COLO668 (cell line): ENCODE data around the gene PCGF5.
"Not testable (repeated sequence)": the region's sequence is repeated elsewhere in the genome, so short reads cannot be mapped to it uniquely, and the experiment has no call there.

ENCODE experiments used
- DNase-seq: peaks from one replicate; lab custom pipeline; 2025; ENCODE audit not compliant: unreplicated experiment; lab: John Stamatoyannopoulos, UW

Gene PCGF5

DNA sequence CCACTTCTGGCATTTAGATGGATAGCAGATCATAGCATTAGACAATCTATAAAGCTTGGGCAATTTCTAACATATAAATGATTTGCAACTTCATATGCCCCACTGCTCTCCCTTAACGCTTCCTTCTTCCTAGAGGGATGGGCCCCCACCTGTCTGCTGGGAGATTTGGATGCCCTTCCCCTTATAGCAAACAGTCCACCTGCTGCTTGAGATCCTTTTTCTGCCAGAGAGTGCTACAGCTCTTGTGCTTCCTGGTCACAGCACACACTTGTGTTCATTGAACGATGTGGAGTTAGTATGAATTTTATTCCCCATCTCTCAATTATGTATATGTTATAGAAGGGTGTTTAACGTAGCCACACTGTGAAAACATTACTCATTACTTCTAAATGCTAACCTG lies 10.4 kb upstream of the PCGF5 start:
- DNase-seq = peak; percentile 51

DNA sequence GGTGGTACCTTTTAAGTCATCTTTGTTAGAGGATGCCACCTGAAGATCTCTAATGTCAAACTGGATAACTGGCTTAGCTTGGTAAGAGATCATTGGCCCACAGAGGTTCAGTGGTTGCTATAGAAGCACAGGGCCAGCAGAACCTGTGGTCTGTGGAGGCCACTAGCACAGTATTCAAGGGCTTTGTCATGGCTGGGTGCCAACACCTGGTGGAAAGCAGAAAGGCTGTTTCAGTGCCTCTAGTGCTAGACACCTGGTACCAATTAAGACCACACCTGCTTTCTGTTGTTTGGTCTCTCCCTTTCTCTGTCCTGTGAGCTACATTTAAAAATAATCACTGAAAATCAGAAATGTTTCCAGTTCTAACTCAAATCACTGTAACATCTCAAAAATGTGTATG lies 10.0 kb upstream of the PCGF5 start:
- DNase-seq = peak; percentile 96

DNA sequence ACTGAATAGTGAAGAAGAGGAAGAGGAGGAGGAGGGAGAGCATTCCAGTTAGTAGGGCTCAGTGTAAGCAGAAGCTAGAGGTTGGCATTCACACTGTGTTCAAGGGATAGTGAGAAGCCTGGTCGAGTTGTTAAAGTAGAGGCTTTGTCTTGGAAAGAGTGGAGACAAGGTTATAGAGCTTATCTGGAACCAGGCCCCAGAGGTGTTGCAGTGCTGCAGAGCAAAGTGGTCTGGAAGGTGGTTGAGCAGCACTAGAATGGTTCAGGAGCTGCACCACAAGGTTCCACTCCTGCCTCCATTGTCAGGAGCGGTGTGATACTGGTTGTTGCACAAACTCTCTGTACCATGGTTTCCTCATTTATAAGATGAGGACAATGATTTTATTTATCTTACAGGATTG lies 8.8 kb upstream of the PCGF5 start:
- DNase-seq = no peak

DNA sequence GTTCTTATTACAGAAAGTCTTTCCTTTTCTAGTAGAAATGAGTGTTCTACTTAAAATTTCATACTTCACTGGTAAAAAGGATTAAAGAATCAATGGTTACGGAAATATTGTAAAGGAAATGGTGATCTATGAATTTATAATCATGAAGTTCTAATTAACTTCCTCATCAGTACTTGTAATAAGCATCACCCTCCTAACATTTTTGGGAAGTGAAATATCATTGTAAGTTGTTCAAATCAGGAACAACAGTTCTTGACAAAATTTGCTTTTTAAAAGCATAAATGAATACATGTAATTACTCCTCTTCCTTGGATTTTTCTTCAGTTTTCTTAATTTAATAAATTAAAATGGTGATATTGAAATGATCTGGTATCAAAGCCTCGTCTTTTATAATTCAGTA lies 5.6 kb upstream of the PCGF5 start:
- no peak for DNase-seq

DNA sequence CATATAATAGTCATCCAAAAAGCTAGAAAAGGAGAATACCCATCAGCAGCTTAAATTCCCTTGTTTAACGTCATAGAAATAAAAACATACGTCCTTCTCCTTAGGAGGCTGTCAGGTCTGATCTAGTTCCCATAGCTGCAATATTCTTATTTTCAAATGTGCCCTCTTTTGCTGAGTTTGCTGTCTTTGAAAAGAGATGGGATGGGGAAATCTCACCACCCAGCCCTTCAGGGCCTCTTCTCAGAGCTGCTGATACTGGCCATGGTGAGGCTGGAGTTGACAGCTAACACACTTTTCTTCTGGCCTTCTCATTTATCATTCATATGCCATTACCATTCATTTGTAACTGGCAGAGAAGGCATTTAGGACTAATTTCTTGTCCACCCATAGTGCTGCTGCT lies 5.1 kb upstream of the PCGF5 start:
- no peak for DNase-seq

DNA sequence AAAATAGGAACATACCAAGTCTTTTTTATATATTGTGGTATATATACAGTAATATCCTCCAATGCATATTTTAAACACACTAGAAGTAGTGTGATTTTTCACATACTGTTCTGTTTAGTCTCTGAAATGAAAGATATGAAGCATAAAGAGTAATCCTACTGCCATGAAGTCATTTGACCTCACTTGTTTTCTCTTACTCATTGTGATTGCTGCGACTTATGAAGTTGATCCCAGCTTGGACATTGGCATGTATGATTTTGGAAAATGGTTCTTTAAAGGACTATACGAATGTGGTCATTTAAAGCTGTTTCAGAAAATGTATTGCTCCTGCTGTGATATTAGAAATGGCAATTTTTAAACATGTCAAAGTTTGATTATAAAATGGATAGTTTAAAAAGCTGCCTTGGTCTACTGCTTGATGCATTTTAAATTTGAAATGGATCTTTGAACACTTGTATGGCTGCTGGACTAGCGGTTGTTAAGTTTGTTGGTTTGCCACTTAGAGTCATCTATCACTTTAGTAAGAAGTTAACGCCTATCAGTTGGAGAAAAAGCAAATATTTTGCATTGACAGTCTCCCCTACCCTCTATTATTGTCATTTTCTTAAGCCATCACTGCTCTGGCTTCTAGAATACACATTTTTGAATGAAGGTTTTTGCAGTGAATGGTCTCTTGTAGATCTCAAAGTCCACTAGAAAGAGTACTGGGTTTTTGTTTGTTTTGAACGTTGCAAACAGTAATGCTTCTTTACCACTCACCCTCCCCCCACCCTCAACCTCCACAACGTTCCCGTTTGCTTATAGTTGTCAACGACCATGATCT lies 881 bp upstream of the PCGF5 start:
- no peak for DNase-seq

DNA sequence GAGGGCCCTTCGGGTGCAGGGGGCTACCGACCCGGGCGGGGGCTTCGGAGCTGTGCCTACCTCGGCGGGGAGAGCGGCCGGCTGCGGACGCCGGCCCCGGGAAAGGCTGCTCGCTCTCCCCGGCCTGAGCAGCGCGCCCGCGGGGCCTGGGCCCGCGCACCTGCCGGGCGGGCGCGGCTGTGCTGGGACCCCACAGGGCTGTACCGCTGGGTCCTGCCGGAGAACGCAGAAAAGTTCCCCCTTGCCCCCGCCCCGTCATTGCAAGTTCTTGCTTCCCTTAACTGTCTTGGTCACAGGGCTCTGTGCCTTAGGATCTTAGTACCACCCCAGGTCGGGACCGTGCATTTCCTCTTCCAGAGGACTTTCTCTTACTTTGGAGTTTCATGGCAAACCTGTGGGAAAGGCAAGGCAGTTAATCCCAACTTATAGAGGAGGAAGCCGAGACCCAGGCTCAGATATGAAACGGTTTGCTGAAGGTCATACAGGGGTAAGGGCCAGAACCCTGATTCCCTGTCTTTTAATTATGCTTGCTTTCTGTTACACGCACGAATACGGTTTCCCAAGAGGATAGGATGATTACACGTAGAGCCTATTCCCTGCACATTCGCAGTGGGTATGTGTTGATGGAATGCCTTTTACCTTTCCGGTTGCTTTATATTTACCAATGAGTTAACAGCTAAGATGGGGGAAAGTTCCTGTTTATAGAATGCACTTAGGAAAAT lies 652 bp downstream of the PCGF5 start:
- peak; percentile 53 for DNase-seq

DNA sequence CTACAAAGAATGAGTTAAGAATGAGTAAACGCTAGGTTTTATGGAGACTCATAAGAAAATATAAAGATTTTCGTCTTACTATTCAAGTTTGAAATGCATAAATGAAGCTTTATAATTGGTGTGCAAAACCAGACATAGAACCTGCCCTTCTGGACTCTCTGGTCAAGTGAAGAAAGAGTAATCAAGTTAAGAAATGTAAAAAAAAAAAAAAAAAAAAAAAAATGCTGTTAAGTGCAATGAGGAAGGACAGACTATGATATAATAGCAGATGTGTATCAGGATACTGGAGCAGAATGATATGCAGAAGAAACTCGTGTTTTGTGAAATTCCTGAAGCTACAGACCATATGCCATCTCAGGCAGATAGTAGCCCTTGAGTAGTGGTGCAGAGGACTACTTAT lies 5.6 kb downstream of the PCGF5 start:
- no peak for DNase-seq

DNA sequence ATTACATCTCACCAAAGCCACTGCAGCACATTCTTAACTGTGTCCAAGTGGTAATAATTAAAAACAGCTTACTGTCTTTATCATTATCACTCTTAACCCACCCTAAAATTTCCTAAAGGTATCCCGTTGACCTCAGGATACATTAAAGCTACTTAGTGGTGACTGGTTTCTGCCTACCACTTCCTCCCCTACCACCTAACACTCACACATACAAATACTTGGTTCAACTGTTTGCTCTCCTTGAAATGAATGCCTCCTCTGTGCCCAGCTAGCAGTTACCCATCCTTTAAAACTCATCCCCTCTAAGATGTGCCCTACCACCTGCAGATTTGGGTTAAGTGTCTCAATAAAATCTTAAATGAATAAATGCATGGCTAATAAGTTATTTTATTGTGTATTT lies 7.1 kb downstream of the PCGF5 start:
- no peak for DNase-seq

DNA sequence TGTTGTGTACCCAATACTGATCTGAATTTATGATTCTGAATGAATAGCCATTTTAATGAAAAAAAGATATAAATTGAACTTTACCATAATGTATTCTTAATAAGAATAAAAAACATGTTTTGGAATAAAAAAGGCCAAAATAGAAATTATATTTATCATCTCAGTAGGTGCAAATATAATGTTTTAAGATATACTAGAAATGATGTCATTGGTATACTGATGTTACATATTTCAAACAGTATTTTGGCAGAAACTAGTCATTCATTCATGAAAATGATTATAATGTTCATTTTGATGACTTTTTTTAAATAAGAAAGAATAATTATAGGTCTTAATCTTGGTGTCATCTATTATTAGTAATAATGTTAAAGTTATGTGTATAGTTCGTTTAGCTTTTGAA lies 9.2 kb downstream of the PCGF5 start:
- DNase-seq = no peak

DNA sequence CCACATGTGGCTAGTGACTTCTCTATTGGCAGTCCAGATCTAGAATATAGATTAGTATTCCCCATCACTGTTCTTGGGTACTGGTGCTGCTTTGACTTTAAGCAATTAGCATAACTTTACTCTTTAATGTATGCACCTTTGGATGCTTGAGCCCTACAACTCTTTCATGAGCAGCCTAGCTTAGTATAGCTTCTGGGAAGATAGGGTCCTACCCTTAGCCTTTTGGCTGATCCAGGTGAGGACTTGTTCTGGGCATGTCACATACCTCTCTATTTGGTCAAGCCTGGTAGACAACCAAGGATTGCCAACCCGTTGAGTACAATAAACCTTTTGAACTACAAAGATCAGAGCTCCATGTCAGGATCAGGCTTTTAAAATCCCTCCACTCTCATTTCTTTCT lies 17.7 kb downstream of the PCGF5 start:
- DNase-seq = no peak

DNA sequence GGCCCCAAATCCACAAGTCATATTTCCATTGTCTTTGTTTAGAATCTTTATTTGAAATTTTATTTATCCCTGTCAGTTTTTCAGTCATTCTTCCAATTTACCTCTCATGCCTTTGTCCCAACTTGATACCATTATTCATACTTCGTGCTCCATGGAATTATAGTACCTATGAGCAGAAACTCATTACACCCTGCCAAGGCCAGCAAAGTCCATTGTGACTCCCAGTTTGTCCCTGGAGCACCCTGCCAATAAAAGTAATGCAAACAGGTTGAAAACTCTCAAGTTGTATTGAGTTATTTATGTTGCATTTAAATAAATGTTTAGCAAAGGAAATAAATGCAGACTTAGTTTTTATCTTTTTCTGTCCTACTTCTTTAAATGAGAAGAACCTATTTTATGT lies 19.3 kb downstream of the PCGF5 start:
- no peak for DNase-seq

DNA sequence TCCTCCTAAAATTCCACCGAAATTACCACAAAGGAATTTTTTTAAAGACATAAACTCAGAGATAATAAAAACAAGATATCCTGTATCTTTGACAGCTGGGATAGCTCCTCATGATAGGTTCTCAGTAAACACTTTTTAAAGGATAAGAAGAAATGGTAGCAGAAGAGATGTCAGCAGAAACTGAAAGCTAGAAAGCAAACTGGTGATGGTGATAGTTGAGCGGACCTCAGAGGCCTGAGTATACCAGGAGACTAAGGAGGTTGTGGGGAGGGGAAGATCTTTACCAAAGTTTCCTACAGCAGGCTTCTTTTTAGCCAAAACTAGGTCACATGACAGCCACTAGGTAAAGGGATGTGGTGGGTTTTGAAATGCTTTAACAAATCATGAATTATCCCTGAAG lies 22.5 kb downstream of the PCGF5 start:
- DNase-seq = no peak

DNA sequence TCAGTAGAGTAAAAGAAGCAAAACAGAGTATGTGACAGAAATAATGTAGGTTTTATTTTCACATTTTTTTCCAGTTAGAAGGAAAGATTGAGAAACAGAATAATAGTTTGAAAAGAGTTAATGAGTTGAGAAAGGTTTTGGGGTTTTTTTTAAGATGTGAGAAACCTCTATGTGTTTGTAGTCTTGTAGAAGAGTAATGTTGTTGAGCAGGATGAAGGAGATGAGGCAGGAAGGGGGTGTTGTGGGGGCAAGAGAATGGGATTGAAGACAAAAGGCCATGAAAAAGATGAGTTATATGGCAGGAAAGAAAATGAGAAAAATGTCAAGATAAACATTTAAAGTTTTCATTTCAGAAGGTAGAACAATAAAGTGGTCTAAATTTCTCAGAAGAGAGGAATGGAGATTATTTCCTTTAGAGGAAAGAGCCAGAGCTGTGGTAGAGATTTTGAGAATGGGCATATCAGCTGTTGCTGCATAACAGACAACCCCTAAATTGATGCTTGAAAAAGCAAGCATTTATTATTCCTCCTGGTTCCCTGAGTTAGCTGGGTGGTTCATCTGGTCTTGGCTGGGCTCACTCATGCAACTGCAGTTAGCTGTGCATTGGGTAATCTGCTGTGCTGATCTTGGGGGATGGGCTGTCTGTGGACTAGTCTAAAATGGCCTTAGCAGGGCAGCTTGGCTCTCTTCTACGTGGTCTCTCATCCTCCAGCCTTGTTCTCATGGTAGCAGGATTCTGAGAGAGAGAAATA lies 27.1 kb downstream of the PCGF5 start:
- DNase-seq = peak; percentile 1

DNA sequence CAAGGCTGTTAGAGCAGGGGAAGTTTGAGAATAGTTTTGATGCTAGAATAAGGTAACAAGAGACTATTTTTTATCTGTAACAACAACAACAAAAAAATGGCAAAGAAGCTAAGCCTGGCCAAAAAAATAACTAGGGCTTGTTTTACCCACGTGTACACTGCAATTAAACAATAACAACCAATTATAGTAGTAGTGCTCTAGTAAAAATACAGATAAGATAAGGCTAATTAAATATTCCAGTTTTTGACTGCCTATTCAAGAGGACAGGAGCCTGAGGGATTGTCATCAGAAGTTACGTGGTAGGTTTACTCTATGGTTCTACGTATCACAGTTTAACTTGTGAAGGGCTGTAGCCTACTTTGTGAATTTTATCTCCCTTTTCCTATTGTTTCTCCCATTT lies 29.2 kb downstream of the PCGF5 start:
- DNase-seq = no peak

DNA sequence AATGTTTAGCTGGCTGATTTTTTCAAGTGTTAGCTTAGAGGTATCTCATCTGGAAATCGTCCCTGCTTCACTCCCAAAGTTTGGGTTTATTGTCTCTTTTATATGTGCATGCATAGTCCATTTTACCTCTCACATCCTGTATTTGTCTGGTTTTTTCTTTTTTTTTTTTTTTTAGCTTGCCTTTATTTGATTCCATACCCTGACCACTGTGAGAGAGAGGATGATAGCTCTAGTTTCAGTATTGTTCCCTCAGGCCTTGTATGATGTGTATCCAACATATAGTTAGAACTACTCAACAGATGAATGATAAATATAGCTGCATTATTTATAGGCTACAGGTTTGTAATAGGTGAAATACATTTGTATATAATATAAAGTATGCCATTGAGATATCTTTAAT lies 29.9 kb downstream of the PCGF5 start:
- no peak for DNase-seq

DNA sequence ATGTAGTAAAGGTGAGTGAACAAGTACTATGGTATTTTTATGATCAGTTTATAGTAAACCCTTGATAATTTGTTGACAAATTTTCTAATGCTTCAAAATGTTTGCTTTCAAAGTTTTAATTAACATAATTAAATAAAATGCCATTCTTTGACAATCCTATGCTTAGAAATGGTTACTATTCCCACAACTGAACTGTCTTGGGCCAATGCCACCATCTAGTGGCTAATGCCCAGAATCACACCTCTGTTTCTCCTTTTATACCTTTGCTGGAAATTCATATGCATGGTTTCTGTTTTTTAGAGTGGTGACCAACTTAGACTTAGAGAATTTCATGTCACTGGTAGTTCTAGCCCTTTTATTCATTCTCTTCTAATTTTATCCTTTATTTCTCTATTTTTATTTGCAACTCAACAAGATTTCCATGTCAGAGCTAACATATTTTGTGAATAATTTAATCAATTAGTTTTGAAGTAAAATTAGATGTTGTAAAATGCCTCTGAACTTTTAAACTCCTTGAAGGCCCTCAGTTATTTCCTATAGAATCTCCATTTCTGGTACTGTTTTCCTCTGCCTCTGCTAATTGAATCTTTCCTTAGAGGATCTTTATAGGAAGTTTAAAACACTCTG lies 31.1 kb downstream of the PCGF5 start:
- DNase-seq = peak; percentile 12

DNA sequence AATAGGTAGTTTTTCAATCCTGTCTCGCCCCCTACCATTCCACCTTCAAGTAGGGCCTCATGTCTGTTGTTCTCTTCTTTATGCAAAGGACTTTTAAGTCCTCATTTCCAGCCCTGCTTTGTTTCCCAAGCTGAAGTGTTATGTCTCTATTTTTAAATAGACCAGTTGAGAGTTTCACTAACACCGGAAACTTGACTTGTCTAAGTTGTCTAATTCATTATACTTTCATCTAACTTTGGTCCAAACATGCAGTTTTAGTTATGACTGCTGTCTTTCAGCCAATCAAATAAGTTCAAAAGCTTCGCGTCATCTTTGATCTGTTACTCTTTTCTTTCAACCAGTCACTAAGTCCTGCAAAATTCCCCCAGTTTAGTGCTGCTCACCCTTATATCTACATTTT lies 32.8 kb downstream of the PCGF5 start:
- no peak for DNase-seq

DNA sequence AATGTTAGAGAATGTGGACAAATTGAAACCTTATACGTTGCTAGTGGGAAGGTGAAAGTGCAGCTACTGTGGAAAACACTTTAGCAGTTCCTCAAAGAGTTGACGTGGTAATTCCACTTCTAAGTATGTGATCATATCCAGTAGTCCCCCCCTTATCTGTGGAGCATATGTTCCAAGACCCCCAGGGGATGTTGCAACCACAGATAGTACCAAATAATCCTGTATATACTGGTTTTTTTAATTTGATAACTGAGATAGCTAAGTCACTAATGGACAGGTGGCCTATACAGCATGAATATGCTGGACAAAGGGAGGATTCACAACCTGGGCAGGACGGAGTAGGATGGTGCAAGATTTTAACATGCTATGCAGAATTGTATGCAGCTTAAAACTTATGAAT lies 36.8 kb downstream of the PCGF5 start:
- DNase-seq = no peak

DNA sequence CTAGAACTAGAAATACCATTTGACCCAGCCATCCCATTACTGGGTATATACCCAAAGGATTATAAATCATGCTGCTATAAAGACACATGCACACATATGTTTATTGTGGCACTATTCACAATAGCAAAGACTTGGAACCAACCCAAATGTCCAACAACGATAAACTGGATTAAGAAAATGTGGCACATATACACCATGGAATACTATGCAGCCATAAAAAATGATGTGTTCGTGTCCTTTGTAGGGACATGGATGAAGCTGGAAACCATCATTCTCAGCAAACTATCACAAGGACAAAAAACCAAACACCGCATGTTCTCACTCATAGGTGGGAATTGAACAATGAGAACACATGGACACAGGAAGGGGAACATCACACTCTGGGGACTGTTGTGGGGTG lies 40.0 kb downstream of the PCGF5 start:
- not testable (repeated sequence) for DNase-seq

DNA sequence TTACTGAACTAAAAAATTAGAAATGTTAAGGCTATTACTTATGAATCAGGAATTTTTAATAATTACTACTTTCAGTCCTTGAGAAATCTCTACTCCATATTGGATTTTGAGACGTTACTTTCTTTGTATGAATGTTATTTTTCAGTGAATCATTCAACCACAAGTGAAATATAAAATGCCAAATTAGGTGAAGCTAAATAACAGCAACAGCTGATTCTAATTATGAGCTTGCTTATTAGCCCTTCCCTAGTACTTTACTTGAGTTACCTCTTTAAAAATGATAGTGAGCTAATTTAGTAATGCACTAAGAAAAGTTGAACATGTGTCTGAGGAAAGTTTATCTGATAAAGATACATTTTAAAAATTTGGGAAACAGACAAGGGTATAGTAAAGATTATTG lies 51.4 kb downstream of the PCGF5 start:
- DNase-seq = no peak
